HCEC 1CT (cell line): Measurements from ENCODE around the gene CCDC69.
A peak's percentile ranks its signal among the peaks of the same experiment; 100 is the strongest.

Experiments
- DNase-seq: peaks from one replicate; pipeline ENCODE4 v3.0.0-alpha.2; 2017

The CCDC69 gene

DNA sequence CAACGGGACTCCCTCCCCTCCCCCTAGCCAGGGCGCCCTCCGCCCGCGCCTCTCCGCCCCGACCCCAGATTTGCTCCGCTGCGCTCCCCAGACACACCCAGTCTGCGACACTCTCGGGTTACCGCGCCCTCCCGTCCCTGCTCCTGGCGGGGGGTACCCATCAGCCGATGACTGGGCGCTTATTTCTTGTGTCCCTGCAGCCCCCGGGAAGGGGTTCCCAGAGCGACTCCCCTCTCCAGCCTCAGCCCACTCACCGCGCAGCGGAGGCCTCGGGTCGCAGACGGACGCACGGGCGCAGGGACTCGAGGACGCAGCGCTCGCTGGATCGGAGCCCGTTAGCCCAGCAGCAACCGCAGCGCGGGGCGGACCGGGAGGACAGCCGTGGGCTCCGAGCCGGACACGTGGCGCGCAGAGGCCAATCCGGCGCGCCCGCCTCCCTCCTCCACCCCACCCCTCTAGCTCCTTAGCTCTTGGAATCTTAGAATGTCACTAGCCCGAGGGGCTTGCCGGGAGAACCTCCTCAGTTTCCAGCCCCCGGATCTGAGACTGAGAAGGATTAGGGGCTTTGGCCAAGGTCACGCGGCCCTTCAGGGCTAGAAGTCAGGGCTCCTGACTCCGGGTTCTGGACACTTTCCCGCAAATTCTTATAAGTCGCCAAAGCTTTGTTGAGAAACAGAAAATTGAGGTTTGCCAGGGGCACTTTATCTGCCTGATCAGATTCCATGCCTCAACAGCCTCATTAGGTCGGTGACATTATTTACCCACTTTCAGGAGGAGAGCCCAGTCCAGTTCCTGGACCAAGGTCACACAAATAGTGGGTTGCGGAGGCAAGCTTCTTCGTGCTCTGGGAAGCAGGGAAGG lies 66.2 kb downstream of the CCDC69 start, which contains the start of gene ANXA6:
Gene ANXA6 (minus strand): TSS at position 354 of the 861 bp plus-strand sequence. CDS start 9,878 bp downstream, outside the sequence.
- DNase-seq, result peak; percentile 84

DNA sequence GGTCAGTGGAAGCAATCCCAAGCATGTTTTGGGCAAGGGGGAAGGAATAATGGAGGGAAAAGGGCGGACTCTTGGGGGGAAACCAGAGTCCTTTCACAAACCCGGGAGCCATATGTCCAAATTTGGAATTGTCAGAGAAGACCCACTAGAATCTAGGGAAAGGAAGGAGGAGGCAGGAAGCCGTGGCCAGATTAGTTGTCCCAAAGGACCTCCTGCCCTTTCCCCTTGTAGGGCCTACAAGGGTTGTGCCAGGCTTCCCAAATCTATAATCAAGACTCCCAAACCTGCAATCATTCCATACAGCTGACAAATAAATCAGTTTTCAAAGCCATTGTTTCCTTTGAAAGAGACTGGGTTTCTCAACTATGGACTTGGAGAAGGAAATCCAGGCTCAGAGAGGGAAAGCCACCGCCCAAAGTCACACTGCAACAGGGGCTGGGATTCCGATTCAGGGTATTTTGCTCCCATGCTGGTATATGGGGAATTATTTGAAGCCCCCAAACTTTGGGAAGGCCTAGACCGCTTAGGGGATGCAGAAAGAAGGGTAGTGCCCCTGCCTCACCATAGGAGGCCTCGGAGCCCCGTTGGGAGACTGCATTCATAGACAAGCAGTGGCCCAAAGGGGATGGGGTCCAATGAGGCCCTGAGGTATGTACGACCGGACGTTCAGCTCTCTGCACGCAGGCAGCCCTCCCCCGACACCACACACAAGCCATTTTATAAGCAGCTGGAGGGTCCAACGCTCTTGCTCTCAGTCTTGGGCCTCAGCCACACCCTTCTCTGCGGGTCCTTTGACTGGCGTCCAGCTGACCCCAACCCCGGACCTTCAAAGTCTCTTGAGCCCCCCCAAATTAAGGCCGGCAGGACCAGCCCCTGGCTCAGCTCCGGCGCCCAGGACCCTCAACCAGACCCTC lies 67.1 kb downstream of the CCDC69 start:
- peak; percentile 60 for DNase-seq

DNA sequence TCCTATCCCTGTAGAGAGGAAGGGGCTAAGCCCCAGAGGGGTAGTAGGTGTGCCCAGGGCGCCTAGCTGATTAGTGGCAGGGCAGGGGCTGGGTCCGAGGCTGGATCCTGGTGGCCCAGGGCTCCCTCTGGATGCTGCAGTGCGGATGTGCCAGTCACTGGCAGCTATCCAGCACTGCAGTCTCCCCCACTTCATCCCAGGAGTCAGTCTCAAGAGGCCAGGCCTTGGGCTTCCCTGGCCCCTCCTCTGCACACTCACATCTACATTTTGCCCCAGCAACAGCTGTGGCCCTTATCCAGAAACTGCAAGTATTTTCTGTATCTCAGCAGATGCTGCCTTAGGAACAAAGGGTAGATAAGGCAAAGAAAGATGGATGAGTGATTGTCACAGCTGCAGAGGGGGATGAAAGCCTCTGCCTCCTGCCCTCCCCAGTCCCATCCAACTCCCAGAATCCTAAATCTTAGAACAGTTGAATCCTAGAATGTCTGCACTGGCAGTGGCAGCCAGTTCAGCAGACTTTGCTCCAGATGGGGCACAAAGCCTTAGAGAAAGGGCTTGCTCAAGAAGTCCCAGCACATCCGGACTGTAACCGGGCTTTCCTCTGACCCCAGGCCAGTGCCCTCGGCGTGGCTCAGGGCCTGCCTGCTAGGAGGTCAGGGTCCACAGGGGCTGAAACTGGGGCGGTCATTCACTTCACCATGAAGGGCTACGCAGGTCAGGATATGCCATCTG lies 68.0 kb downstream of the CCDC69 start:
- DNase-seq, result peak; percentile 61

DNA sequence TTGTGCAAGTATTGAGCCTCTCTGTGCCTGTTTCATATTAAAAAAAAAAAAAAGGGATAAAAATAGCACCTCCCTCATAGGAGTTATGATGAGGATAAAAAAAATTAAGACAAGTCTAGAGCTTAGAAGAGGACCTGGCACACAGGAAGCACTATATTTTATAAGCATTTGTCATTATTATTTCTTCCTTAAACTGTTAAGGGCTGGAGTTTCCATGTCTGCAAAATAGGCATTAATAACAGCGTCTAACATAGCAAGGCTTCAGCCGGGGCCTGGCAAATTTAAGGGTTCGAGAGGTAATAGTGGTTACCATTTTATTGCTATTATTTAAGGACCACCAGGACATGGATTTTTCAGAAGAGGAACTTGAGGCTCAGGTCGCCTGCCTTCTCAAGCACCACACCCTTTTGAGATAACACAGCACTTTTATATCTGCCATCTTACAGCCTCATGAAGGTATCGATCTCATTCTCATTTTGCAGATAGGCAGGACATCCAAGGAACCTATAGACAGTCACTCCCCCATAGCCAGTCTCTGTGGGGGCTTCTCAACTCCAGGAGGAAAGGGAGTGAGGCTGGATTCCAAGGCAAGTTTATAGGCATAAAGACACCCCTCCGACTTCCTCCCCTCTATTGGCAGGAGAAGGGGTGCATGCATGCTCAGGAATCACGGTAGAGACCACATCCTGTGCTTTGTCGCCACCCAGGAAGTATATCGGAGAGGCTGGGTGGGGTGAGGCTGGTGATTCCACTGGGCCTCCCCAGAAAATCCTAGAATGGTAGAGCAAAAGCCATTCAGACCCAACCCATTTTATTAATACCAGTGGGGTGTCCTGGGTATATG lies 68.7 kb downstream of the CCDC69 start:
- DNase-seq, result peak; percentile 53

DNA sequence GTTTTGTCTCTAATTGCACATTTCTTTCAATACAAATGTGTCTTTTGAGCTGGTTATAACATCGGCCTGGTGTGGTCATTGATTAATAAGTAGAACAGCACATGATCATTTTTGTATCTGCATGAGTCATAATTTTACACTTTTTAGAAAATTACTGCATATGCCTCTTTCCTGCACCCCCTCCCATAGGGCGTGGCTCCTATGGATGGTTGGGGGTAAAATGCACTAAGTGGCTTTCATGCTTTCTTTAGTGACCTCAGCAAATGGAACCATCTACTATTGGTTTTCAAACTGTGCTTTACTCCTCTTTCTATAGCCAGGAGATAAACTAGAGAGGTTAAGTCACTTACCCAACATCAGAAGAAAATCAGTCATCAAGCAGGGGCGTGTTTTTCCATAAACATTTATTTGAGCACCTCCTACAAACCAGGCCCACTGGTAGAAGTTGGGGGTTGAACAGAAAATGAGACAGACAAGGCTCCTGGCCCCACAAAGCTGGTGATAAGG lies 70.1 kb downstream of the CCDC69 start:
- no peak for DNase-seq

DNA sequence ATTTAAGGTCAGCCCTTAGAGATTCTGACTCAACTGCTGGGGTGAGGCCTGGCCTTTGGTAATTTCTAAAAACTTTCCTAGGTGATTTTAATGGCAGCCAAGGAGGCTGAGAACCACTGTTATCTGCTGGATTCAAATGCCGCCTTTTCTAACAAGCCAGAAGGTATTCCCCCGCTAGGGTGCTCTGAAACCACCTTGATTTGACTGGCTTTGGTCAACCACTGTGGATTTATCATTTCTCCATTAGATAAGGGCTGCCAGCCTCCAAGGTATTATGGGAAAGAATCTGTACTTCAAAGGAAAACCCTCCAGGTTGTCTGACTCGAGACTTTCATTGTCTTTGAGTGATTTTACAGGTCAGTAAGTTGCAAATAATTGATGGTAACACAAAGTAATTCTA lies 70.6 kb downstream of the CCDC69 start:
- DNase-seq, result no peak

DNA sequence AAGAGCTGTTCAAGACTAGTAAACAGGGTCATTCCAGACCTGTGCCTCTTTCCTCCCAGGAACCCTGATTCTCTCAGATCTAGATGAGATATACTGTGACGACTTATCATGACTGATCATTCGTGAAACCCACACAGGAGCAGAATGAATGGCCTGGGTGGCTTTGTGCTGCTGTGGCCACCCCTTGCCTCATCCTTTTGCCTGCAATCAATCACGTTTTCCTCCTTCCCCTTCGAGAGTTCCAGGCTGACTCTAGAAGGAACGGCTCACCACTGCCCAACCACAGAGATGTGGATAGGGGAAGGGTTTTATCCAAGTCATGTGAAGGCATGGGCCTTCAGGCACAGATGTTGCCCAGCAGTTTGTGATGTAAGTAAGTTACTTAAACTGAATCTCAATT lies 72.1 kb downstream of the CCDC69 start:
- no peak for DNase-seq

DNA sequence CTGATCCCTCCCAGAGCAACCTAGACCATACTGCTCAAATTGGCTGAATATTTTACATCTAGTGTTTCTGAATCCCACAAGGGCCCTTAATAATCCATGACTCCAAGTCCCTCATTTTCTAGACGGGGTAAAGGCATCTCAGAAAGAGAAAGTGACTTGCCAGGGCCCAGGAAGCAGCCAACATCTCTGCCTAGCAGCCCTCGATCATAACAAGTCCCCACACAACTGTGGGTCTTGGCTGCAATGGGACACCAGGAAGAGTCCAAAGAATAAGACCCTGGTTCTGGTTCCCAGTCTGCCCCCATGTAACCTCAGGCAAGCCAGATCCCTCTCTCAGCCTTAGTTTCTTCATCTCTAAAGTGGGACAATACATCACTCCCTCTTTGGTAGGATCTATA lies 72.6 kb downstream of the CCDC69 start:
- DNase-seq, result no peak

DNA sequence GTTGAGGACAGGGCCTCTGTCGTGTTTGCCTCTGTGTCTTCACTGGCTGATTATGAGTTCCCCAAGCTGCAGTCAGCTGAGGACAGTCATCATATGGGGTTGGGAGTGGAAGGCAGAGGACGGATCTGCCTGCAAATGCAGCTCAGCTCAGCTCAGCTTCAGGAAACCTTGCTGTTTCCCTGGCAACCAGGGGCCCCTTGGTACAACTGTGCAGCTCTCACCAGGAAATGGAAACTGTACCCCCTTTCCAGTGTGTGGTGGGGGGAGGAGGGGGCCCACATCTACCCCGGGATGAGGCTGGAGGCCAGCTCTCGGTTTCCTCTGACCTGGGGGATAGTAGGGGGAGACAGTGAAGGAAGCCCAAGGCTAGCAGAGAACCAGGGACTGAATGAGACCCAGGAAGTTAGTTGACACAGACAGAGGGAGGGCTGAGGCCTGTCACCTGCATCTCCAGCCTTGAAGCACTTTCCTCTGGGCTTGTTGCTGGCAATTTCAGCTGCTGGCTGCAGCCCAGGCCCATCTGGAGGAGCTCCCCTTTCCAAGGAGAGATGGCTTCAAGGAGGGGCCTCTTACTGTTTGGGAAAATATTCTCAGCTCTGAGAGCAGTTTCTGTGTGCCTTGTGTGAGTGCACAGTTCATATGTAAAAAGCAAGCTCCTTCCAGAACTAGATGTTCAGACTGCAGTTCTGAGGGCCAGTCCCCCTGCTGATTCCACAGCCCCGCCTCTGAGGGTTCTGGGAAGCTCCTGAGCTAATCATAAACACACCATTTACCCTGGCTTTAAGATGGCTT lies 73.2 kb downstream of the CCDC69 start:
- DNase-seq, result no peak

DNA sequence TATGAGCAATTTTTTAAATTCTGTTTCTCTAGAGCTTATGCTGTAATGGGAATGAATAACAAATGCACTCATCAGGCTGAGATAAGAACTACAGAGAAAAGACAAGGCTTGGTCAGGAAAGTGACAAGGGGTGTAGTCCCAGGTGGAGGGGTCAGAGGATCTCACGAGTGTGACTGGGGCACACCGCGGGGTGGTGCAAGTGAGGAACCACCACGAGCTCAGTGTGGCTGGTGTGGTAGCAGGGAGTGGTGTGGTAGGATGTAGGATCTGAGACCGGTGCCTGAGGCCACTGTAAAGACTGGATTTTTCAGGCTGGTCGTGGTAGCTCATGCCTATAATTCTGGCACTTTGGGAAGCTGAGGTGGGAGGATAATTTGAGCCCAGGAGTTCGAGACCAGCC lies 75.3 kb downstream of the CCDC69 start:
- DNase-seq, result no peak

DNA sequence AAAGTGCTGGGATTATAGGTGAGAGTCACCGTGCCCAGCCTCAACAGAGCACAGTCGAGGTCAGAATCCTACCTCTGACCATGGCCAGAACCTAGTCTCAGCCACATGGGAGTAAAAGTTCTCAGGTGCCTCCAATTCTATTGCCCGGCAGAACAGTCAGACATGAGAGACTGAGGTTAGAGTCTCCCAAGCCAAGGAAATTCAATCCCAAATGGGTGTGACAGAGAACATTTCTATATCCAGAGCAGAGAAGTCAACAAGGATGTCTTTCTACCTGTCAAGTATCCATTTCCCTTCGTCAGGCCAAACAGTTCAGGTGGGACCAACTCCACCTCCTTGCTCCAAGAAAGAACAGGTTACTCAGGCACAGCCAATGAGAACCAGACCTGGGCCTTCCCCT lies 76.9 kb downstream of the CCDC69 start:
- DNase-seq, result no peak

DNA sequence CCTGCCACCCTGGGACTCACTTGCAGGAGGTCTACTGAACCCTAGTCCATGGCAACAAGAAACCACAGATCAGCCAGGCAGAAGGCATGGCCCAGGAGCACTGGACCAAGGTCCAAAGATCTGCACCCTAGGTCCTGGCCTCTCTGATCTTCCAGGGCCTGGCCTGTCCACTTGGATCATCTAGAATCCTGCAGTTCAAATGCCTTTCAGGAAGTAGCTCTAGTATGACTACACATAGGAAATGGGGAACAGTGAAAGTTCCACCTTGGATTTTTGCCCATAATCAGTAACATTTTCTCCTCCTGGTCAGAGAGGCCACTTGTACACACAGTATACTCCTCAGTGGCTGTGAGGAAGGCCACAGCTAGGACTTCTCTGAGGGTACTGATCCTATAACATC lies 77.8 kb downstream of the CCDC69 start:
- DNase-seq, result no peak

DNA sequence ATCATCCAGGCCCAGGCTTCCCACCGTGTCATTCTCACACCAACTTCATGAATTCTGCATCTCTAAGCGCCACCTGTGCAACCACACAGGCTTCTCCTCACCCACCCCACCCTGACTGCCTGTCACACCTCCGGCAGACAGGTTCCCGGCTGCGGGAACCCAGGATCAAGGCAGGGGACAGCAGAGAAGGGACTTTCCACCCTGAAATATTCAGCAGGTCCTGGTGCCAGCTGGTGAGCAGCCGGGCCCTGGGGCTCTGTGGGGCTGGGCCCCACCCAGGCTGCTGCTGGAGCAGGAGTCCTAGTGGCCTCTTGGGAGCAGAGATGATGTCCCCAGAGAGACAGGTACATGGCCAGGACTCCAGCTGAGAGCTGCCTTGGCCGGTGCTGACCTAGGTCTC lies 79.0 kb downstream of the CCDC69 start:
- DNase-seq, result no peak

DNA sequence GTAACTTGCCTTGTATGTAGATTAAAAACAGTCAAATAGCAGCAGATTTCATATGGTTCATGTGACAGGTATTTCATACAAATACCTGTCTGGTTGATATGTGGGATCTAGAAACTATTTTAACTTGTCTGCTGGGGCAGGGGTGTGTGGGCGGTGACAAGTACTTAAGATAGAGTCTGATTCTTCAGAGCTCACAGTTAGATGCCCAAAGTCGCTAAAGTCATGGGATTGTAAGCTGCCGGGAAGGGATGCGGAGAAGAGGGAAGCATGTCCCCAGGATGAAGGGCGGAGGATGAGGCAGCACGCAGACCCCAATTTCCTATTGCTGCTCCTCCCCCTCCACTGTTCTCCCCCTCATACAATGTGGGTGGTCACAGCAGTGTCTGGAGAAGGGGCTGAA lies 79.6 kb downstream of the CCDC69 start:
- DNase-seq, result no peak

DNA sequence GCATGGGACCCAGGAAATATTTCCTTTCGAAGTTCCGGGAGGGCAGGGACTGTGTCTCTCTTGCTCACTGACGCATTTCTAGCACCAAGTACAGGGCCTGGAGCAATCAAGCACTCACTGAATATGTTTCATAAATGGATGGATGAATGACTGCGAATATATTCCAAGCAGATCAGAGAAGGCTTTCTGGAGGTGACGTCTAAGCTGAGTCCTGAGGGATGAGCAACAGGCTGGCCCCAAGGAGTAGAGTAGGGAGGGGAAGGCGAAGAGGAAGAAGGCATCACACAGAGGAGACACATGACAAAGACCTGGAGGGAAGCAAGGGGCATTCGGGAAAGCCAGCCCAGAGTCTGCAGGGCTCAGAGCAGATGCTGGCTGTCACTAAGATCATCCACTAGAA lies 80.2 kb downstream of the CCDC69 start:
- no peak for DNase-seq

DNA sequence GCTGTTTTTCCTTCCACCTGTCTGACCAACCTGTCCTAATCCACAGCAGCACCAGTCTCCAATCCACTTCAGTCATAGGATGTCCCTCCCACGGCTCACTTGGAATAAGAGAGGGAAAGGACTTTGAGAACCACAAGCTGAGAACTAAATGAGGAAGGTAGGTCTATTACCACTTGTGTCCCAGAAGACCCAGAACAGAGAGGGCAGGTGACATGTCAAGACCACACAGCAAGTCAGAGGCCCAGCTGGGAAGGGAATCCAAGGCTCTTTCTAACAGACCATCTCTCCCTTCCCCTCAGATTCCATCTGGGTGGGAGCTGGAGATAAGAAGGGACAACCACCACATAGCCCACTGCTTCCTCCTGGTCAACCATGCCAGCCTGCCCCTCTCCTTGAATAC lies 81.0 kb downstream of the CCDC69 start:
- DNase-seq, result no peak

DNA sequence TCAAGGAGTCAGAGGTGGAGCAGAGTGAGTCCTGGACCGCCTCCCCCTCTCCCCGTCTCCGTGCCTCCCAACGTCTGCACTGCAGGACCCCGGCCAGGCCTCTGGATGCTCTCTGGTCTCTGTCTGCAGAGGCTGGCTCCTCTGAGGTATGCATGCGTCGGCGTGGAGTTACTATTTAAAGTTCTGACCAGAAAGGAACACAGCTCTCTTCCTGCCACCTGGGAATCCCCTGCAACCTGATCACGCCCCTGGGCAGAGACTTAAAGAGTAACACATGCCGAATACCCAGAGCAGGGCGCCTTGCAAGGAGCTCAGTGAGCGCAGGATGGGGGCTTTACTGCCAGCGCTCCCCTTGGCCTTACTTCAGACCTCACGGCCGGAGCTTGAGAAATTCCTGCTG lies 82.4 kb downstream of the CCDC69 start:
- no peak for DNase-seq

DNA sequence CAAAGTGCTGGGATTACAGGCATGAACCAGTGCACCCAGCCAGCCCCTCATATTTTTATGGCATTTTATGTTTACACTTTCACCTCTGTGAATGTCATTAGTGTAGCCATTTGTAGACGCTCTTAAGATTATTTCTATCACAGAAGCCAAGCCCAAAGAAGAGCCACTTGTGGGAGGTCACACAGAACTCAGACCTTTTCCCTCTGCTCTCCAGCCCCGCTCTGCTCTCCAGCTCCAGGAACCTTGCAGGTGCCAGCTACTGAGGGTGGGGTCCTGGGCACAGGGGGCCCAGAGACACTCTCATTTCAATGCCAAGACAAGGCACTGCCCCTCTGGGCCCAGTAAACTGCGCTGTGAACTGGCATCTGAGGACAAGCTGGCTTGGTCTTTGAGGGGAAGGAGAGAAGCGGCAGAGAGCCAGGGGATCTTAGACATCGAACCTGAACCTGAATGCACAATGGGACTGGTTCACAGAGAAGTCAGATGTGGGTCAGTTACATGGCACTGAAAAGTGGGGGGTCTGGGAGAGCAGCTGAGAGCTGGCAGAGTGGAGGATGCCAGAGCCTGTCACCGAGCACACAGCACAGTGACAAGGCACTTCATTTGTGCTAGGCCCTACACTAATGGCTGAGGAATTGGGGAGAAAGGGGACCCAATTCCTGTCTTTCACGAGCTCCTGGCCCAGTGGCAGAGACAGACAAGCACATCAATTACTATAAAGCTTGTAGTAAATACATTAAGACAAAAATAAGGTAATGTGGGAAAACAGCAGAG lies 83.0 kb downstream of the CCDC69 start:
- no peak for DNase-seq

DNA sequence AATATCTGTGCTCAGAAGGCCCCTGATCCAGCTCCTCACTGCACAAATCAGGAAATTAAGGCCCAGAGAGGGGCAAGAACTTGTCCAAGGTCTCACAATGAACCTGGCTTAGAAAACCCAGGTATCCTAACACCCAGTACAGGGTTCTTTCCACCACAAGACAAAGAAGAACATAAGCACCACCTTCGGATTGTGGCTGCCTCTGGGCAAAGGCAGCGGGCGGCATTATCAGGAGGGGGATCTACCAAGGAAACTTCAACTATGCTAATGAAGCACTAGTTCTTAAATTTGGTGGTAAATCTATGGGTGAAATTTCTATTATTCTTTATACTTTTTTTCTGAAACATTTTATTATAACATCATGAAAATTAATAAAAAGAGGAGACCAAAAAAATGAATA lies 84.2 kb downstream of the CCDC69 start:
- no peak for DNase-seq

DNA sequence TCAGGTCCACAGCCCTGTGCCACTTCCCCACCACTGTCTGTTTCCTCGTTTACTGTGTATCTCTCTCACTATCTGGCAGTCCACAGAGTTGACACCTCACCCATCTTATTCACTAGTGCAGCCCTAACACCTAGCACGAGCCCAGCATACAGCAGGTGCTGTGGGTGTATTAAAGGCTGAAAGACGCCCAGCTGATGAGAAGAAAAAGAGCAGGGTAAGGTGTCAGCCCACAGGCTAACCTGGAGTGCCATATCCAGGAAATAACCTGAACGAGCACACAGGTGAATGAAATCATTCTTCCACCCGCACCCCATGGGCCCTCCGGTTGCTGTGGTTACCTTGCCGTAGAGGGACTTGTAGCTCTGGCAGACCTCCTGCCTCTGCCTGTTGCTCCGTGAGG lies 84.9 kb downstream of the CCDC69 start:
- DNase-seq, result no peak
